Gastrocnemius medialis (tissue), 4 donors: ENCODE data around the gene OR10D3.

Experiments
- POLR2A ChIP-seq, 2 donors: fragments of 450-650 bp; IDR thresholded peaks; one replicate each; pipeline ENCODE4 v1.6.1; 2017; ENCODE audit warnings: antibody characterized with exemption in 2 of 2, mild to moderate bottlenecking in 2 of 2, moderate library complexity in 2 of 2
- TF ChIP-seq, protein P1 (sequence below), 5 experiments: fragments of 450-650 bp in 3 of 5; fragments of 200-600 bp in 2 of 5; sonication (generic) in 2 of 5; IDR thresholded peaks in 4 of 5; conservative IDR thresholded peaks in 1 of 5; 1 replicate in 4 of 5; 2 replicates in 1 of 5; pipeline ENCODE4 v1.5.1; 2016 to 2019; ENCODE audit warnings: antibody characterized with exemption in 5 of 5, mild to moderate bottlenecking in 3 of 5, moderate library complexity in 3 of 5

DNA sequence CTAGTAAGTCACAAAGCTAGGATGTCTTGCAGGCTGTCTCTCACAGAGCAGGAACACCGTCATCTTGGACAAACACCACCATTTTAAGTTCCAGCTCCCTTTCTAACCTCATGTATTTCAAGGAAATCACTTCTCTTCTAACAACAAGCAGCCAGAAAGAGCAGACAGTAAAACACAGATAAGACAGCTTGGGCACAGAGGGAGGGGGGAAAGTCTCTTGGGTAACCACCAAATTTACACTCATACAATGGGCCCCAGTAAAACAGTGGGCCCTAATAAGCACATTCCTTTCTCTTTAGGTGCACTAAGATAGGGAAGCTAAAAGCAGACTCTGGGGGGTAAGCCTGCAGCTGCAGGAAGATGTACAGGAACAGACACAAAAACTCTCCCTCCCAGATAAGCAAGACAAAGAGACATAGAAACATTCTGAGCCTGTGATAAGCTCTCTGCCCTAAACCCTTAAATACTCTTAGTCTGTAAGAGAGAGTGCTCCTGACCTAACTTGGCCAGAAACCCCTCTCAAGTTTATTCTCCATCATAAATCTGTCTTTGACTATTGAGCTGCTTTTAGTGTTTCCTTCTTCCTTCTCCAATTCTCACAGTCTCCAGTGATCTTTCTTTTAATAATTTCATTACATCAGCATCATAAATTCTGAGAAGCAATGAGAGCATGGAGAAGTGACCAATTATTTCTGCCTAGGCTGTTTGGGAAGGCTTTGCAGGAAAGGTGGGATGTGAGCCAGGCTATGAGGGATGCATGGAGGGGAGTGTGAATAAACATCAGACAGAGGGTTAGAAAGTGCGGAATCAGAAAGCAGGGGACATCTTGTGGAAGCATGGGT, 7.4 kb downstream of the OR10D3 start:
- TF ChIP-seq, protein P1, sequence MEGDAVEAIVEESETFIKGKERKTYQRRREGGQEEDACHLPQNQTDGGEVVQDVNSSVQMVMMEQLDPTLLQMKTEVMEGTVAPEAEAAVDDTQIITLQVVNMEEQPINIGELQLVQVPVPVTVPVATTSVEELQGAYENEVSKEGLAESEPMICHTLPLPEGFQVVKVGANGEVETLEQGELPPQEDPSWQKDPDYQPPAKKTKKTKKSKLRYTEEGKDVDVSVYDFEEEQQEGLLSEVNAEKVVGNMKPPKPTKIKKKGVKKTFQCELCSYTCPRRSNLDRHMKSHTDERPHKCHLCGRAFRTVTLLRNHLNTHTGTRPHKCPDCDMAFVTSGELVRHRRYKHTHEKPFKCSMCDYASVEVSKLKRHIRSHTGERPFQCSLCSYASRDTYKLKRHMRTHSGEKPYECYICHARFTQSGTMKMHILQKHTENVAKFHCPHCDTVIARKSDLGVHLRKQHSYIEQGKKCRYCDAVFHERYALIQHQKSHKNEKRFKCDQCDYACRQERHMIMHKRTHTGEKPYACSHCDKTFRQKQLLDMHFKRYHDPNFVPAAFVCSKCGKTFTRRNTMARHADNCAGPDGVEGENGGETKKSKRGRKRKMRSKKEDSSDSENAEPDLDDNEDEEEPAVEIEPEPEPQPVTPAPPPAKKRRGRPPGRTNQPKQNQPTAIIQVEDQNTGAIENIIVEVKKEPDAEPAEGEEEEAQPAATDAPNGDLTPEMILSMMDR (IDR thresholded peaks at IDR 0.05 in 4 of 5, conservative IDR thresholded peaks at IDR 0.05 in 1 of 5), result no peak
- TF ChIP-seq POLR2A (IDR thresholded peaks at IDR 0.05), result no peak
